H9 (cell line): ENCODE data around the gene EFCC1. TPM values are rescaled to one million over a fixed set of nuclear protein-coding genes. Genes with fewer than 3 reads are reported as not detected.

Experiments used
- DNase-seq: peaks from one replicate; pipeline ENCODE4 v3.0.0-alpha.2; 2017
- H2AFZ ChIP-seq: one replicate; pipeline ENCODE4 v1.6.1; 2013; ENCODE audit warnings: mild to moderate bottlenecking, low read length, control low read depth, moderate library complexity
- H2AK5ac ChIP-seq: 2 replicates; pipeline ENCODE4 v1.6.1; 2013; ENCODE audit warnings: low read length, control low read depth, mixed read lengths; ENCODE audit not compliant: insufficient read length
- H2BK120ac ChIP-seq: one replicate; pipeline ENCODE4 v1.6.1; 2013; ENCODE audit warnings: low read depth, mild to moderate bottlenecking, low read length, control low read depth, inconsistent platforms; ENCODE audit not compliant: poor library complexity, severe bottlenecking
- H2BK12ac ChIP-seq: 2 replicates; pipeline ENCODE4 v1.6.1; 2013; ENCODE audit warnings: low read length, control low read depth, mixed read lengths, low read depth; ENCODE audit not compliant: insufficient read length
- H2BK15ac ChIP-seq: 2 replicates; pipeline ENCODE4 v1.6.1; 2013; ENCODE audit warnings: low read depth, low read length, control low read depth
- H2BK20ac ChIP-seq: one replicate; pipeline ENCODE4 v1.6.1; 2013; ENCODE audit warnings: low read depth, mild to moderate bottlenecking, low read length, control low read depth, inconsistent platforms; ENCODE audit not compliant: poor library complexity, severe bottlenecking
- H2BK5ac ChIP-seq: 2 replicates; pipeline ENCODE4 v1.6.1; 2013; ENCODE audit warnings: low read length, control low read depth, mixed read lengths; ENCODE audit not compliant: insufficient read length
- H3K14ac ChIP-seq: 2 replicates; pipeline ENCODE4 v1.6.1; 2013; ENCODE audit warnings: low read length, control low read depth; ENCODE audit not compliant: insufficient read depth
- H3K18ac ChIP-seq: 2 replicates; pipeline ENCODE4 v1.6.1; 2013; ENCODE audit warnings: low read depth, mild to moderate bottlenecking, mixed read lengths, low read length, control low read depth; ENCODE audit not compliant: insufficient read length
- H3K23ac ChIP-seq: 2 replicates; pipeline ENCODE4 v1.6.1; 2013; ENCODE audit warnings: low read length, control low read depth, mixed read lengths, low read depth; ENCODE audit not compliant: insufficient read length
- H3K23me2 ChIP-seq: 2 replicates; pipeline ENCODE4 v1.6.1; 2013; ENCODE audit warnings: low read depth, mild to moderate bottlenecking, mixed read lengths, low read length, control low read depth; ENCODE audit not compliant: insufficient read length, poor library complexity, severe bottlenecking
- H3K27ac ChIP-seq: 2 replicates; pipeline ENCODE4 v1.5.1; 2013; ENCODE audit warnings: low read length, control low read depth, mixed read lengths, low read depth; ENCODE audit not compliant: insufficient read length
- H3K27me3 ChIP-seq: 2 replicates; pipeline ENCODE4 v1.6.1; 2013; ENCODE audit warnings: low read length, control low read depth, inconsistent platforms; ENCODE audit not compliant: insufficient read depth
- H3K4ac ChIP-seq: 2 replicates; pipeline ENCODE4 v1.6.1; 2013; ENCODE audit warnings: low read depth, mild to moderate bottlenecking, control low read depth, inconsistent platforms, low read length, moderate library complexity
- H3K4me1 ChIP-seq: 2 replicates; pipeline ENCODE4 v1.6.1; 2013; ENCODE audit warnings: low read length, control low read depth, inconsistent platforms; ENCODE audit not compliant: insufficient read depth
- H3K4me2 ChIP-seq: 2 replicates; pipeline ENCODE4 v1.6.1; 2013; ENCODE audit warnings: low read length, control low read depth, mixed read lengths; ENCODE audit not compliant: insufficient read length, insufficient read depth
- H3K56ac ChIP-seq: 2 replicates; pipeline ENCODE4 v1.6.1; 2013; ENCODE audit warnings: low read depth, mild to moderate bottlenecking, mixed read lengths, low read length, control low read depth; ENCODE audit not compliant: insufficient read length
- H3K79me1 ChIP-seq: 2 replicates; pipeline ENCODE4 v1.6.1; 2013; ENCODE audit warnings: low read depth, mild to moderate bottlenecking, moderate library complexity, low read length, control low read depth, inconsistent platforms; ENCODE audit not compliant: insufficient read depth, poor library complexity, severe bottlenecking
- H3K79me2 ChIP-seq: 2 replicates; pipeline ENCODE4 v1.6.1; 2013; ENCODE audit warnings: low read length, control low read depth, inconsistent platforms; ENCODE audit not compliant: insufficient read depth
- H3K9ac ChIP-seq: 2 replicates; pipeline ENCODE4 v1.6.1; 2013; ENCODE audit warnings: low read length, control low read depth, mixed read lengths; ENCODE audit not compliant: insufficient read length; ENCODE audit errors: extremely low read depth
- H3K9me3 ChIP-seq: one replicate; pipeline ENCODE4 v1.6.1; 2013; ENCODE audit warnings: low read depth, low read length, inconsistent platforms; ENCODE audit not compliant: control insufficient read depth
- H3T11ph ChIP-seq: one replicate; pipeline ENCODE4 v1.6.1; 2013; ENCODE audit warnings: mild to moderate bottlenecking, low read length, control low read depth, inconsistent platforms
- H4K20me1 ChIP-seq: one replicate; pipeline ENCODE4 v1.6.1; 2013; ENCODE audit not compliant: control insufficient read depth, insufficient read length, insufficient read depth
- H4K5ac ChIP-seq: 2 replicates; pipeline ENCODE4 v1.6.1; 2013; ENCODE audit warnings: low read depth, mild to moderate bottlenecking, mixed read lengths, low read length, control low read depth; ENCODE audit not compliant: insufficient read length
- H4K8ac ChIP-seq: replicated peaks from 2 replicates; pipeline ENCODE4 v1.6.1; 2013; ENCODE audit warnings: low read length, control low read depth, mixed read lengths, low read depth; ENCODE audit not compliant: insufficient read length
- H4K91ac ChIP-seq: 2 replicates; pipeline ENCODE4 v1.6.1; 2013; ENCODE audit warnings: low read depth, mild to moderate bottlenecking, moderate library complexity, mixed read lengths, low read length, control low read depth; ENCODE audit not compliant: insufficient read length
- H3K27ac Mint-ChIP-seq, 3 experiments: 2 replicates in 2 of 3; 3 replicates in 1 of 3; pipeline ENCODE4 v1.8.0; 2020 to 2021; ENCODE audit warnings: mixed read lengths in 3 of 3, mild to moderate bottlenecking in 1 of 3, moderate library complexity in 1 of 3
- H3K27me3 Mint-ChIP-seq: 2 replicates; pipeline ENCODE4 v1.8.0; 2021; ENCODE audit warnings: low read depth, mild to moderate bottlenecking, moderate library complexity, mixed read lengths
- H3K36me3 Mint-ChIP-seq, 3 experiments: 2 replicates in 2 of 3; 3 replicates in 1 of 3; pipeline ENCODE4 v1.8.0; 2020 to 2021; ENCODE audit warnings: low read depth in 3 of 3, mixed read lengths in 3 of 3; ENCODE audit not compliant: insufficient read depth in 1 of 3
- H3K4me1 Mint-ChIP-seq, 2 experiments: 2 replicates each; pipeline ENCODE4 v1.8.0; 2020; ENCODE audit warnings: mixed read lengths in 2 of 2
- H3K4me3 Mint-ChIP-seq, 2 experiments: 2 replicates in 1 of 2; 3 replicates in 1 of 2; pipeline ENCODE4 v1.8.0; 2020 to 2021; ENCODE audit warnings: mild to moderate bottlenecking in 2 of 2, mixed read lengths in 2 of 2, moderate library complexity in 1 of 2
- H3K9me3 Mint-ChIP-seq, 2 experiments: 2 replicates in 1 of 2; 3 replicates in 1 of 2; pipeline ENCODE4 v1.8.0; 2020; ENCODE audit warnings: mild to moderate bottlenecking in 2 of 2, mixed read lengths in 2 of 2, moderate library complexity in 1 of 2
- CTCF ChIP-seq: fragments of 200-600 bp; sonication (generic); conservative IDR thresholded peaks from 3 replicates; pipeline ENCODE4 v1.8.0; 2021; ENCODE audit warnings: antibody characterized with exemption, mild to moderate bottlenecking
- WGBS: extraction: QIAGEN DNeasy Blood & Tissue Kit; methylation state at CpG from one replicate; pipeline ENCODE4 v1.1.7; 2013; ENCODE audit warnings: missing lambda C conversion rate, low lambda C conversion rate, mixed read lengths; ENCODE audit not compliant: insufficient read length; ENCODE audit errors: extremely low coverage; 5-methylcytosine and 5-hydroxymethylcytosine counted together
- total RNA-seq: library from RNA; stranded (reverse); gene quantifications from 2 replicates; pipeline ENCODE4 v1.2.1, GENCODE V29; 2021

Gene EFCC1
- total RNA-seq, 1 experiment from 2014 or later: 0.09 TPM

DNA sequence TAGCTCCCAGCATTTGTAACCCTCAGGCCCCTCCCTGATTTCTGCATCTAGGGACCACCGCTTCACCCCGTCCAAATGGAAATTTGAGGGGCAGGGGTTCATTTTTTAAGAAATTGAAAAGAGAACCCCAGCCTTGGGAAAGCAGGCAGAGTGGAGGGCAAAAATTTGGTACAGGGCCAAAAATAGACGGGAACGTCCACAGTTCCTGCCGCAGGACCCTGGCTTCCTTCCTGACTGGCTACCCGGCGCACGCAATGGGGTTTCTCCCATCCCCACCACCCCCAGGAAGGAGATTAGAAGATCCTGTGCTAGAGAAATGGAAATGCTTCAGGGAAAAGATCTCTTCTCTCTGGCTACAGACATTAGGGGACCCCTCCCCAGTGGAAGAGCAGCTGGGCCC, 80.4 kb downstream of the EFCC1 start:
- Histone ChIP-seq H3K79me2 (no peaks in the 10 kb centered on the region), H2BK15ac (no peak overlapping the region), H3K4me1 (no peaks in the 10 kb centered on the region), H3K14ac (no peak overlapping the region), H3K9me3 (no peaks in the 10 kb centered on the region), H2AK5ac (no peak overlapping the region), H4K8ac (no peak overlapping the region), H3K79me1 (no peaks in the 10 kb centered on the region), H4K20me1 (no peaks in the 10 kb centered on the region), H4K5ac (no peak overlapping the region), H2BK12ac (no peak overlapping the region), H3K18ac (no peak overlapping the region), H2AFZ (no peak overlapping the region), H3T11ph (no peak overlapping the region), H3K4ac (no peak overlapping the region), H3K27me3 (no peaks in the 10 kb centered on the region), H3K9ac (no peak overlapping the region), H3K23ac (no peak overlapping the region), H2BK120ac (no peak overlapping the region), H2BK20ac (no peak overlapping the region), H3K4me2 (no peak overlapping the region), H3K27ac (no peak overlapping the region), H2BK5ac (no peak overlapping the region), H4K91ac (no peak overlapping the region), H3K56ac (no peak overlapping the region), H3K23me2 (no peaks in the 10 kb centered on the region)
- WGBS: no CpG with 5 or more reads among the region's 8 CpGs
- H3K9me3 Mint-ChIP-seq: no peaks in the 10 kb centered on the region
- H3K4me1 Mint-ChIP-seq: no peaks in the 10 kb centered on the region
- DNase-seq: no peak
- TF ChIP-seq CTCF: no peak
- H3K27me3 Mint-ChIP-seq: peaks cover 8% of the 10 kb centered on the region
- no peaks in the 10 kb centered on the region for H3K36me3 Mint-ChIP-seq
- no peak overlapping the region for H3K4me3 Mint-ChIP-seq
- no peak overlapping the region for H3K27ac Mint-ChIP-seq
